H1 (cell line): Measurements from ENCODE around the gene CHCHD6. TPM values are rescaled to one million over a fixed set of nuclear protein-coding genes. Genes with fewer than 3 reads are reported as not detected.

ENCODE experiments used
- CTCF ChIA-PET: fragments of 300-600 bp; sonication (Branson Sonifier 250); formaldehyde crosslinking; loops from one replicate; lab custom pipeline; 2021; ENCODE audit not compliant: partially characterized antibody; lab: Charles Lee
- POLR2A ChIA-PET: fragments of 300-600 bp; sonication (Branson Sonifier 250); formaldehyde crosslinking; loops from one replicate; lab custom pipeline; 2021; ENCODE audit warnings: inconsistent platforms; ENCODE audit not compliant: partially characterized antibody; lab: Charles Lee
- DNase-seq, 2 experiments: peaks; one replicate each; pipeline versions ENCODE4 v3.0.0 to v3.0.0-alpha.2; 2010 to 2022; ENCODE audit warnings: low spot score in 2 of 2, low read depth in 1 of 2, mixed read lengths in 1 of 2
- FAIRE-seq: peaks from 2 replicates; lab custom pipeline; 2011; peaks lifted over from hg19 to GRCh38; lab: Jason Lieb, UNC
- H2AFZ ChIP-seq: 2 replicates; pipeline ENCODE4 v1.8.1; 2012; ENCODE audit warnings: low read length, inconsistent platforms
- H2AK5ac ChIP-seq: 2 replicates; pipeline ENCODE4 v1.6.1; 2013; ENCODE audit warnings: low read depth, low read length
- H2BK120ac ChIP-seq: replicated peaks from 2 replicates; pipeline ENCODE3; 2013; ENCODE audit warnings: low read depth, low read length, inconsistent platforms
- H2BK12ac ChIP-seq: 2 replicates; pipeline ENCODE4 v1.6.1; 2013; ENCODE audit warnings: low read depth, low read length
- H2BK15ac ChIP-seq: 2 replicates; pipeline ENCODE4 v1.6.1; 2013; ENCODE audit warnings: low read length
- H2BK20ac ChIP-seq: 2 replicates; pipeline ENCODE4 v1.6.1; 2013; ENCODE audit warnings: low read length
- H2BK5ac ChIP-seq: 2 replicates; pipeline ENCODE4 v1.6.1; 2013; ENCODE audit warnings: low read depth, low read length
- H3K14ac ChIP-seq: 2 replicates; pipeline ENCODE4 v1.6.1; 2013; ENCODE audit warnings: inconsistent platforms; ENCODE audit not compliant: insufficient read length
- H3K18ac ChIP-seq: 2 replicates; pipeline ENCODE4 v1.6.1; 2013; ENCODE audit warnings: low read length; ENCODE audit errors: extremely low read depth
- H3K23ac ChIP-seq: 2 replicates; pipeline ENCODE4 v1.6.1; 2013; ENCODE audit warnings: inconsistent platforms; ENCODE audit not compliant: insufficient read length
- H3K23me2 ChIP-seq: 2 replicates; pipeline ENCODE4 v1.6.1; 2013; ENCODE audit warnings: low read depth, low read length
- H3K27ac ChIP-seq: 2 replicates; pipeline ENCODE4 v1.6.1; 2011; ENCODE audit warnings: low read depth, low read length, inconsistent platforms
- H3K27me3 ChIP-seq, 4 experiments: replicated peaks in 1 of 4; 1 replicate in 1 of 4; 2 replicates in 3 of 4; pipeline versions ENCODE4 v1.6.1 to v1.8.1; 2011 to 2013; ENCODE audit warnings: low read length in 3 of 4, mild to moderate bottlenecking in 3 of 4, inconsistent platforms in 2 of 4, mixed read lengths in 2 of 4, moderate library complexity in 1 of 4; ENCODE audit not compliant: control insufficient read depth in 3 of 4, insufficient read depth in 3 of 4; ENCODE audit errors: extremely low read depth in 1 of 4
- H3K36me3 ChIP-seq, 4 experiments: 2 replicates each; pipeline versions ENCODE4 v1.6.1 to v1.8.1; 2011 to 2013; ENCODE audit warnings: mild to moderate bottlenecking in 4 of 4, low read length in 3 of 4, moderate library complexity in 2 of 4, control low read depth in 1 of 4, inconsistent platforms in 1 of 4; ENCODE audit not compliant: insufficient read depth in 4 of 4, control insufficient read depth in 2 of 4
- H3K4ac ChIP-seq: replicated peaks from 2 replicates; pipeline ENCODE3; 2013; ENCODE audit warnings: low read length, low read depth, mixed read lengths, inconsistent platforms; ENCODE audit not compliant: insufficient read length
- H3K4me1 ChIP-seq, 4 experiments: replicated peaks in 1 of 4; 1 replicate in 1 of 4; 2 replicates in 3 of 4; pipeline versions ENCODE4 v1.6.1 to v1.8.1; 2011 to 2013; ENCODE audit warnings: low read length in 3 of 4, inconsistent platforms in 2 of 4, mixed read lengths in 1 of 4; ENCODE audit not compliant: insufficient read depth in 4 of 4, control insufficient read depth in 3 of 4
- H3K4me2 ChIP-seq, 2 experiments: 2 replicates each; pipeline versions ENCODE4 v1.6.1 to v1.8.1; 2011 to 2013; ENCODE audit warnings: low read depth in 2 of 2, low read length in 2 of 2, control low read depth in 1 of 2, inconsistent platforms in 1 of 2, mild to moderate bottlenecking in 1 of 2; ENCODE audit not compliant: insufficient read depth in 1 of 2
- H3K4me3 ChIP-seq, 4 experiments: fragments of 200-600, 300-600 bp in 1 of 4; sonication (generic), shearing (Covaris generic), sonication (Bioruptor Twin) in 1 of 4; 2 replicates each; pipeline versions ENCODE4 v1.5.1 to v1.8.1; 2011 to 2016; ENCODE audit warnings: low read length in 4 of 4, low read depth in 3 of 4, control low read depth in 2 of 4, inconsistent platforms in 2 of 4, mild to moderate bottlenecking in 2 of 4, mixed read lengths in 1 of 4, moderate library complexity in 1 of 4; ENCODE audit not compliant: insufficient read depth in 2 of 4; ENCODE audit errors: extremely low read depth in 1 of 4
- H3K56ac ChIP-seq: replicated peaks from 2 replicates; pipeline ENCODE3; 2013; ENCODE audit warnings: low read depth, mild to moderate bottlenecking, mixed read lengths, low read length, inconsistent platforms; ENCODE audit not compliant: insufficient read length
- H3K79me1 ChIP-seq: 2 replicates; pipeline ENCODE4 v1.6.1; 2013; ENCODE audit warnings: low read depth, low read length, control low read depth
- H3K79me2 ChIP-seq, 2 experiments: 2 replicates each; pipeline versions ENCODE4 v1.6.1 to v1.8.1; 2012 to 2013; ENCODE audit warnings: low read length in 2 of 2, mild to moderate bottlenecking in 2 of 2, inconsistent platforms in 1 of 2; ENCODE audit not compliant: insufficient read depth in 2 of 2, control insufficient read depth in 1 of 2
- H3K9ac ChIP-seq, 4 experiments: replicated peaks in 1 of 4; 1 replicate in 1 of 4; 2 replicates in 3 of 4; pipeline versions ENCODE4 v1.6.1 to v1.8.1; 2011 to 2013; ENCODE audit warnings: low read depth in 3 of 4, low read length in 3 of 4, control low read depth in 2 of 4, mild to moderate bottlenecking in 2 of 4, moderate library complexity in 2 of 4, inconsistent platforms in 1 of 4; ENCODE audit errors: extremely low read depth in 1 of 4
- H3K9me3 ChIP-seq, 2 experiments: 2 replicates each; pipeline versions ENCODE4 v1.6.1 to v1.8.1; 2012 to 2013; ENCODE audit warnings: mild to moderate bottlenecking in 2 of 2, moderate library complexity in 2 of 2, control low read depth in 1 of 2, inconsistent platforms in 1 of 2, low read depth in 1 of 2, low read length in 1 of 2, mixed read lengths in 1 of 2; ENCODE audit not compliant: insufficient read depth in 2 of 2
- H4K20me1 ChIP-seq, 2 experiments: replicated peaks in 1 of 2; 2 replicates each; pipeline versions ENCODE3 to v1.8.1; 2011 to 2013; ENCODE audit warnings: inconsistent platforms in 2 of 2, low read length in 2 of 2, mild to moderate bottlenecking in 1 of 2; ENCODE audit not compliant: insufficient read depth in 2 of 2, control insufficient read depth in 1 of 2
- H4K5ac ChIP-seq: 2 replicates; pipeline ENCODE4 v1.6.1; 2013; ENCODE audit warnings: low read length, low read depth, mixed read lengths, inconsistent platforms; ENCODE audit not compliant: insufficient read length
- H4K8ac ChIP-seq: 2 replicates; pipeline ENCODE4 v1.8.0; 2013; ENCODE audit warnings: mild to moderate bottlenecking, moderate library complexity, low read length, inconsistent platforms; ENCODE audit not compliant: insufficient read depth; ENCODE audit errors: extremely low read depth
- H4K91ac ChIP-seq: replicated peaks from 2 replicates; pipeline ENCODE3; 2013; ENCODE audit warnings: low read length, mixed read lengths, inconsistent platforms; ENCODE audit not compliant: insufficient read length
- BRCA1 ChIP-seq: IDR thresholded peaks from 2 replicates; pipeline ENCODE4 v1.6.1; 2012; ENCODE audit warnings: low read depth, low read length, improper control_type of control experiment
- CEBPB ChIP-seq: IDR thresholded peaks from 2 replicates; pipeline ENCODE4 v1.6.1; 2012; ENCODE audit warnings: low read depth, low read length
- CHD2 ChIP-seq: IDR thresholded peaks from 2 replicates; pipeline ENCODE4 v1.6.1; 2012; ENCODE audit warnings: low read length, improper control_type of control experiment
- EZH2 ChIP-seq: fragments of 200-600 bp; sonication (generic); IDR thresholded peaks from 2 replicates; pipeline ENCODE4 v1.7.1; 2012; ENCODE audit warnings: low read depth, mild to moderate bottlenecking, moderate library complexity, low read length, inconsistent platforms; ENCODE audit not compliant: severe bottlenecking
- GTF2F1 ChIP-seq: IDR thresholded peaks from 2 replicates; pipeline ENCODE4 v1.6.1; 2012; ENCODE audit warnings: low read depth, low read length, improper control_type of control experiment, borderline replicate concordance
- KDM1A ChIP-seq: fragments of 200-600, 300-600 bp; sonication (generic); IDR thresholded peaks from 2 replicates; pipeline ENCODE4 v1.7.1; 2016; ENCODE audit warnings: mild to moderate bottlenecking, low read length, borderline replicate concordance
- SIRT6 ChIP-seq: IDR thresholded peaks from one replicate; pipeline ENCODE4 v1.7.1; 2012; ENCODE audit warnings: low read length, inconsistent platforms
- TAF7 ChIP-seq: optimal IDR thresholded peaks from 2 replicates; pipeline ENCODE3; 2011; ENCODE audit warnings: low read depth, mild to moderate bottlenecking, inconsistent platforms, low read length, moderate library complexity, borderline replicate concordance
- TBP ChIP-seq: IDR thresholded peaks from 2 replicates; pipeline ENCODE4 v1.6.1; 2011; ENCODE audit warnings: low read depth, low read length, improper control_type of control experiment
- YY1 ChIP-seq: IDR thresholded peaks from 2 replicates; pipeline ENCODE4 v1.6.1; 2011; ENCODE audit warnings: low read depth, mild to moderate bottlenecking, low read length
- whole genome bisulfite sequencing, 2 experiments: shearing (Covaris generic) in 1 of 2; methylation state at CpG; one replicate each; pipeline versions ENCODE4 v1.1.6 to v1.1.7; 2013 to 2015; ENCODE audit warnings: low lambda C conversion rate in 2 of 2, mixed read lengths in 2 of 2, inconsistent platforms in 1 of 2, low coverage in 1 of 2, missing lambda C conversion rate in 1 of 2; ENCODE audit not compliant: insufficient replicate concordance in 2 of 2, insufficient coverage in 1 of 2, insufficient read length in 1 of 2; ENCODE audit errors: extremely low coverage in 1 of 2, missing lambda C conversion rate in 1 of 2; 5-methylcytosine and 5-hydroxymethylcytosine counted together
- polyA plus RNA-seq, 7 experiments: library from polyadenylated mRNA; depleted of rRNA in 3 of 7; stranded (reverse) in 5 of 7; unstranded in 2 of 7; fragments of >200 nt in 5 of 7; fragments of 200-250 nt in 2 of 7; gene quantifications; 1 replicate in 5 of 7; 2 replicates in 1 of 7; 4 replicates in 1 of 7; pipeline versions ENCODE4 v1.2.1 to v1.2.3, GENCODE V29; 2011 to 2013; ENCODE audit warnings: missing spikeins in 2 of 7, mixed read lengths in 2 of 7
- total RNA-seq: library from RNA; stranded (reverse); fragmentation: NEBNext Ultra II Directional; extraction: Animal tissue kit (Norgen Biotek cat#: 25700); gene quantifications from 2 replicates; pipeline ENCODE4 v1.2.1, GENCODE V29; 2021
- TF ChIP-seq, protein P1 (sequence below): IDR thresholded peaks from 2 replicates; pipeline ENCODE4 v1.6.1; 2012; ENCODE audit warnings: inconsistent platforms

CHCHD6 gene
- total and polyA plus RNA-seq, 2 of the 8 experiments (the other 6 are each of a cell fraction or from before 2014, with no cell fraction given), result 32.4 to 37.6 TPM

DNA sequence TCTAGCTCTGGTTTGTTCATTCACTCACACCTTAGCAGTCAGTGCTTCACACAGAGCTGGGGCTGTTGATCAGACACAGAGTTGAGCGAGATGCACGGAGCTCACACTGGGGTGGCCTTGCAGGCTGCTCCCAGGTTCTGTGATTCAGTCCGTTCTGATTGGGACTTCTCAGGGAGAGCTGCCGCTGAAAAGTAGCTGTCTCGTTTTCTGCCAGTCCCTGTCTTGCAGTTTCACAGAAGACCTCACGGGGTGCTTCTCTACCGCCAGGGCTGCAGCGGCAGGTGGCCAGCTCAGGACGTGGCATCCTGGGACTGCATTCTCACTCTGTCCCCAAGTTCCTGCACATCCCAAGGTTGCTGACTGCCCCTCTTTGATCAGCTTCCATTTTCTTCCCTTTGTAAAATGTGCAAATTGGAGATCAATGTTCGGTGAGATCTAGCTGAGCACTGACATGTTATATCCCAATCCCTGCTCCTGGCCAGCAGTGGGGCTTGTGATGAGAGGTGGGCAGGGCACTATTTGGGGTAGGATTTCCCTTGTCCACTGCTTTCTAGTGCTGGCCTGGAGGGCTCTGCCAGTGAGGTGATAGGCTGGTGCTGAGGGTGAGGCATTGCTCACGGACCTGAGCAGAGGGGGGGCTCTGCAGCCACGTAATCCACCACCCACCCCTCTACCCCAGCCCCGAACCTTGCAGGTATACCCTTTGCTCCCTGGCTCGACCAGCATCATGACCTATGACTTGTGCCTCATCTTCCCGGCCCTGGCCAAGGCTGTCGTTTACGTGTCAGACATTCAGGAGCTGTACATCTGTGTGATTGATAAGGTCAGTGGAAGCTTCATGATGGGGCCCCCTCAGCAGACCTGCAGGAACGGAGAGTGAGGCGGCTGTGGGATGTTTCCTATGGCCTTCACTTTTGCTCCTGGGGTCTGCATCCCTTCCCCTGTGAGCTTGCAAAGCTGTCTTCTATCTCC, 43.8 kb upstream of the CHCHD6 start:
- CTCF ChIA-PET, result interaction anchor here (0.7 to 3.0 kb wide), 24 partner anchors 8 to 915 kb away, joined by 3 to 9 read pairs (median 4); partner anchors contain the start of gene CHST13
- no peak overlapping the region for H2BK15ac ChIP-seq
- H3K79me2 ChIP-seq, result no peaks in the 10 kb centered on the region
- no peak overlapping the region for H2BK5ac ChIP-seq
- no peak overlapping the region for H3K9ac ChIP-seq
- H3K36me3 ChIP-seq, result no peaks in the 10 kb centered on the region
- no peak overlapping the region for H4K5ac ChIP-seq
- H3K23me2 ChIP-seq, result no peaks in the 10 kb centered on the region
- no peak for DNase-seq
- H4K91ac ChIP-seq, result no peak overlapping the region
- H3K4me2 ChIP-seq, result 0 out of 4 replicates have a peak overlapping the region, but pooled peaks of 1 of the 2 experiments have one; percentile 3
- no peak overlapping the region for H2BK120ac ChIP-seq
- POLR2A ChIA-PET, result interaction anchor here (0.9 kb wide), 1 partner anchor 13 kb away, joined by 3 read pairs; no protein-coding TSS in a partner anchor
- H3K56ac ChIP-seq, result no peak overlapping the region
- H3K14ac ChIP-seq, result no peak overlapping the region
- H3K27ac ChIP-seq, result no peak overlapping the region
- H3K18ac ChIP-seq, result no peak overlapping the region
- H3K4me1 ChIP-seq, result no peaks in the 10 kb centered on the region; a peak in 2 of 7 replicates
- FAIRE-seq, result no peak
- no peak overlapping the region for H2AFZ ChIP-seq
- H4K20me1 ChIP-seq, result peaks cover 0 to 2% of the 10 kb centered on the region in 2 experiments
- no peak overlapping the region for H3K4ac ChIP-seq
- peaks cover 0 to 2% of the 10 kb centered on the region in 2 experiments; a peak in 1 of 4 replicates for H3K9me3 ChIP-seq
- no peak overlapping the region for H3K4me3 ChIP-seq
- no peak overlapping the region for H4K8ac ChIP-seq
- 73% methylated on average over 19 of the region's 19 CpGs; no CpG with 5 or more reads in 1 of the 2 experiments for WGBS, 2 experiments
- no peak overlapping the region for H2BK20ac ChIP-seq
- H2BK12ac ChIP-seq, result no peak overlapping the region
- H3K23ac ChIP-seq, result no peak overlapping the region
- H3K27me3 ChIP-seq, result peaks cover 0 to 14% (median 7%) of the 10 kb centered on the region in 4 experiments; a peak in 6 of 7 replicates
- H3K79me1 ChIP-seq, result no peaks in the 10 kb centered on the region
- no peak overlapping the region for H2AK5ac ChIP-seq
- TF ChIP-seq GTF2F1, result no peak
- TF ChIP-seq KDM1A, result no peak
- TF ChIP-seq, protein P1, sequence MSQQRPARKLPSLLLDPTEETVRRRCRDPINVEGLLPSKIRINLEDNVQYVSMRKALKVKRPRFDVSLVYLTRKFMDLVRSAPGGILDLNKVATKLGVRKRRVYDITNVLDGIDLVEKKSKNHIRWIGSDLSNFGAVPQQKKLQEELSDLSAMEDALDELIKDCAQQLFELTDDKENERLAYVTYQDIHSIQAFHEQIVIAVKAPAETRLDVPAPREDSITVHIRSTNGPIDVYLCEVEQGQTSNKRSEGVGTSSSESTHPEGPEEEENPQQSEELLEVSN, result 0 out of 2 replicates have a peak, but pooled peaks have one; percentile 38
- TF ChIP-seq TAF7, result no peak
- no peak for TF ChIP-seq SIRT6
- no peak for TF ChIP-seq CHD2
- no peak for TF ChIP-seq YY1
- TF ChIP-seq TBP, result no peak
- no peak for TF ChIP-seq BRCA1
- no peak for TF ChIP-seq EZH2
- TF ChIP-seq CEBPB, result no peak
